ENCODE results near the gene CFAP141. TPM values are rescaled to one million over a fixed set of nuclear protein-coding genes. Genes with fewer than 3 reads are reported as not detected.

The CFAP141 gene
- total RNA-seq, 2 donors from 2014 or later: not detected

GRCh38 chr1:154198756-154199562 is 7.2 kb downstream of the CFAP141 start:
- DNase-seq: peak; percentile 35 to 71 (median 48)
- intact Hi-C loops (cut with DNase I): no loop called here
- H3K27me3 ChIP-seq: no peaks in the 10 kb centered on the region
- no peaks in the 10 kb centered on the region for H3K36me3 ChIP-seq (replicated peaks in 1 of 2; ENCODE audit: insufficient read depth in 1 of 2, low read depth in 2 of 2)
- no peaks in the 10 kb centered on the region for H3K9me3 ChIP-seq
- peak overlapping the region in 2 of 4 donors; percentile 48 to 51 for H3K27ac ChIP-seq
- peak; percentile 58 for ATAC-seq
- TF ChIP-seq, protein P1, sequence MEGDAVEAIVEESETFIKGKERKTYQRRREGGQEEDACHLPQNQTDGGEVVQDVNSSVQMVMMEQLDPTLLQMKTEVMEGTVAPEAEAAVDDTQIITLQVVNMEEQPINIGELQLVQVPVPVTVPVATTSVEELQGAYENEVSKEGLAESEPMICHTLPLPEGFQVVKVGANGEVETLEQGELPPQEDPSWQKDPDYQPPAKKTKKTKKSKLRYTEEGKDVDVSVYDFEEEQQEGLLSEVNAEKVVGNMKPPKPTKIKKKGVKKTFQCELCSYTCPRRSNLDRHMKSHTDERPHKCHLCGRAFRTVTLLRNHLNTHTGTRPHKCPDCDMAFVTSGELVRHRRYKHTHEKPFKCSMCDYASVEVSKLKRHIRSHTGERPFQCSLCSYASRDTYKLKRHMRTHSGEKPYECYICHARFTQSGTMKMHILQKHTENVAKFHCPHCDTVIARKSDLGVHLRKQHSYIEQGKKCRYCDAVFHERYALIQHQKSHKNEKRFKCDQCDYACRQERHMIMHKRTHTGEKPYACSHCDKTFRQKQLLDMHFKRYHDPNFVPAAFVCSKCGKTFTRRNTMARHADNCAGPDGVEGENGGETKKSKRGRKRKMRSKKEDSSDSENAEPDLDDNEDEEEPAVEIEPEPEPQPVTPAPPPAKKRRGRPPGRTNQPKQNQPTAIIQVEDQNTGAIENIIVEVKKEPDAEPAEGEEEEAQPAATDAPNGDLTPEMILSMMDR (IDR thresholded peaks at IDR 0.05): peak in 6 of 7 experiments; percentile 38 to 56 (median 50)
- TF ChIP-seq POLR2A (IDR thresholded peaks at IDR 0.05): no peak
- no peak overlapping the region for H3K4me3 ChIP-seq
- WGBS, 2 donors: 3% methylated on average over 5 of the region's 5 CpGs
- H3K4me1 ChIP-seq: peaks cover 36% of the 10 kb centered on the region

DNA sequence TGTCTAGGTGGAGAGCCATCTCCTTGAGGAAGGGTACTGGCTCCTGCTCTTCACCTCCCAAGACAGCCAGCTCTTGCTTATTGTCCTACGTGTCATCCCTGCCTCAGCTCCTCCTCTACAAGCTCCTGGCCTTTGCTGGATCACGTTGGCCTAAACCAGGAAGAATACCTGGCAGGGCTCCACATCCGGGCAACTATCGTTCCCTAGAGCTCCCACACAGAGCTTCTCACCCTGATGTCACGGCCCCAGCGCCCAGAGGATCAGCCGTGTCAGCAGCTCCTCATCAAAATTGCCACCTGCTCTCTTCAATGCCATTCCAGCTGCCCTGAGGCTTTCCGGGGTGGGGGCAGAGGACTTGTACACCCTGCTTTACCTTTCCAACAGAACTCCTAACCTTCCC is 12.3 kb downstream of the CFAP141 start:
- no peaks in the 10 kb centered on the region for H3K36me3 ChIP-seq (replicated peaks in 1 of 2; ENCODE audit: insufficient read depth in 1 of 2, low read depth in 2 of 2)
- no peaks in the 10 kb centered on the region for H3K9me3 ChIP-seq
- peak in 2 of 3 donors; percentile 47 to 60 for TF ChIP-seq POLR2A (IDR thresholded peaks at IDR 0.05)
- TF ChIP-seq, protein P1 (IDR thresholded peaks at IDR 0.05): no peak
- ATAC-seq: peak; percentile 78
- H3K27ac ChIP-seq: peak overlapping the region; percentile 22 to 68 (median 55)
- H3K4me1 ChIP-seq: peaks cover 51% of the 10 kb centered on the region
- no peak overlapping the region for H3K4me3 ChIP-seq
- 23 to 35% methylated on average over 6 to 8 of the region's 8 CpGs for WGBS, 2 donors
- intact Hi-C loops (cut with DNase I): no loop called here
- peak; percentile 88 to 91 (median 88) for DNase-seq
- H3K27me3 ChIP-seq: no peaks in the 10 kb centered on the region

DNA sequence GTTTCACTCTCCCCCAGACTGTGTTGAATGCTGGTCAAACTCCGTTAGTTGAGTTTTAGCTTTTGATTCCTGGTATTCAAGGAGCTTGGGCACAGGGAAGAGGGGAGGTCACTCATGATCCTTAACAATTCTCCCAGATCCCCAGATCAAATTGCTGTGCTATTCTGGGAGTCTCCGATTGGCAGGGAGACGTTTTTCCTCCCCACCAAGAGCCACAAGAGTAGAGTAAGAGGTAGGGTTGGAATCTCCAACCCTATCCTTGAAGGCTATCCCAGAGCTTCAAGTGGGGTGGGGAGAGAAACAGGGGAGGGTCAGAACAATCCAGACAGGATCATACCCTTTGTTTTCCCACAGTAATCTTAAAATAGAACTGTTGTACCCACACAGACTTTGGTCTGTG is 13.7 kb downstream of the CFAP141 start:
- intact Hi-C loops (cut with DNase I): no loop called here
- H3K9me3 ChIP-seq: no peaks in the 10 kb centered on the region
- H3K4me1 ChIP-seq: peaks cover 59% of the 10 kb centered on the region
- H3K27me3 ChIP-seq: no peaks in the 10 kb centered on the region
- H3K4me3 ChIP-seq: no peak overlapping the region
- H3K36me3 ChIP-seq (replicated peaks in 1 of 2; ENCODE audit: insufficient read depth in 1 of 2, low read depth in 2 of 2): no peaks in the 10 kb centered on the region
- TF ChIP-seq, protein P1 (IDR thresholded peaks at IDR 0.05): no peak
- peak overlapping the region in 3 of 4 donors; percentile 52 to 68 (median 58) for H3K27ac ChIP-seq
- ATAC-seq (no peak), DNase-seq (no peak)
- 25 to 28% methylated on average over 3 of the region's 3 CpGs for WGBS, 2 donors

- no peak for TF ChIP-seq POLR2A (IDR thresholded peaks at IDR 0.05)
- TF ChIP-seq, protein P1 (IDR thresholded peaks at IDR 0.05): no peak
- WGBS, 2 donors: 0 to 17% methylated on average over 1 of the region's 1 CpG
- ATAC-seq (no peak), DNase-seq (no peak)
- H3K27me3 ChIP-seq: no peaks in the 10 kb centered on the region
- H3K4me3 ChIP-seq: no peak within 1 kb of the TSS
- H3K4me1 ChIP-seq: peaks cover 63% of the 10 kb centered on the region
- no peaks in the 10 kb centered on the region for H3K9me3 ChIP-seq
- intact Hi-C loops (cut with DNase I): no loop called here
- peak within 1 kb of the TSS in 3 of 4 donors; percentile 52 to 68 (median 58) for H3K27ac ChIP-seq
- H3K36me3 ChIP-seq (replicated peaks in 1 of 2; ENCODE audit: insufficient read depth in 1 of 2, low read depth in 2 of 2): no peaks in the 10 kb centered on the region
Measured at GRCh38 chr1:154191990-154192461, 14.1 kb downstream of the CFAP141 start, which contains the start of gene TPM3. Gene TPM3, minus strand, starts transcription at chr1:154192100. Its CDS starts 82 bp downstream, at chr1:154192018.
